Adrenal gland (tissue), 5 donors: Measurements from ENCODE around the gene RBM4B.

Experiments
- POLR2A ChIP-seq, 2 donors: fragments of 450-650 bp; IDR thresholded peaks; one replicate each; pipeline ENCODE4 v1.6.1; 2017; ENCODE audit warnings: antibody characterized with exemption in 2 of 2, mild to moderate bottlenecking in 2 of 2, moderate library complexity in 1 of 2
- TF ChIP-seq, protein P1 (sequence below), 6 experiments: fragments of 450-650 bp in 4 of 6; fragments of 200-600 bp in 2 of 6; sonication (generic) in 1 of 6; IDR thresholded peaks; 1 replicate in 5 of 6; 2 replicates in 1 of 6; pipeline versions ENCODE4 v1.5.1 to v1.8.0; 2016 to 2021; ENCODE audit warnings: antibody characterized with exemption in 6 of 6, mild to moderate bottlenecking in 2 of 6, moderate library complexity in 1 of 6
- donor health status: DM: no; HTN: no; CAD: no.

DNA sequence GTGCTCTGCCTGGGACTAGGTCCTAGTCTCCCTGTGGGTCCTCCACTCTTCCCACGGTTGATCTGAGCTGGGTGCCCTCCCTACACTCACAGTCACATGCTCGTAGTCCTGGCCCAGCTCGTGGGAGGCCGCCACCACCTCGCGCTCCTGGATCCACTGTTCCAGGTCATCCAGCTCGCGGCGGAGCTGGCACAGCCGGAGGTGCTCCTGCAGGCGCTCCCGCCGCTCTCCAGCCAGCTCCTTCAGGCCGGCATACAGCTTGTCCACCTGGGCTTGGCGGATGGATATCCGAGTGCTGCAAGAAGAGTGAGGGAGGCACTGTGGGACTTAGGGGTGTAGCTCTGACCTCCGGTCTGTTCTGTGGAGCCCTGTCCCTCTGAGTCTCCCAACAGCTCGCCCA is 14.8 kb upstream of the RBM4B start:
- no peak for TF ChIP-seq POLR2A (IDR thresholded peaks at IDR 0.05)
- TF ChIP-seq, protein P1, sequence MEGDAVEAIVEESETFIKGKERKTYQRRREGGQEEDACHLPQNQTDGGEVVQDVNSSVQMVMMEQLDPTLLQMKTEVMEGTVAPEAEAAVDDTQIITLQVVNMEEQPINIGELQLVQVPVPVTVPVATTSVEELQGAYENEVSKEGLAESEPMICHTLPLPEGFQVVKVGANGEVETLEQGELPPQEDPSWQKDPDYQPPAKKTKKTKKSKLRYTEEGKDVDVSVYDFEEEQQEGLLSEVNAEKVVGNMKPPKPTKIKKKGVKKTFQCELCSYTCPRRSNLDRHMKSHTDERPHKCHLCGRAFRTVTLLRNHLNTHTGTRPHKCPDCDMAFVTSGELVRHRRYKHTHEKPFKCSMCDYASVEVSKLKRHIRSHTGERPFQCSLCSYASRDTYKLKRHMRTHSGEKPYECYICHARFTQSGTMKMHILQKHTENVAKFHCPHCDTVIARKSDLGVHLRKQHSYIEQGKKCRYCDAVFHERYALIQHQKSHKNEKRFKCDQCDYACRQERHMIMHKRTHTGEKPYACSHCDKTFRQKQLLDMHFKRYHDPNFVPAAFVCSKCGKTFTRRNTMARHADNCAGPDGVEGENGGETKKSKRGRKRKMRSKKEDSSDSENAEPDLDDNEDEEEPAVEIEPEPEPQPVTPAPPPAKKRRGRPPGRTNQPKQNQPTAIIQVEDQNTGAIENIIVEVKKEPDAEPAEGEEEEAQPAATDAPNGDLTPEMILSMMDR (IDR thresholded peaks at IDR 0.05), result no peak
